ACC112 (cell line): Measurements from ENCODE around the gene FBXL15.
A peak's percentile ranks its signal among the peaks of the same experiment; 100 is the strongest.

Experiments
- H2AFZ ChIP-seq: fragments of 200-600 bp; sonication (generic); one replicate; pipeline ENCODE4 v1.6.0; 2017; ENCODE audit warnings: antibody characterized with exemption, low read length; ENCODE audit not compliant: unreplicated experiment
- H3K27ac ChIP-seq: fragments of 200-600 bp; sonication (generic); 2 replicates; pipeline ENCODE4 v1.5.1; 2014; ENCODE audit warnings: low read depth, mild to moderate bottlenecking, antibody characterized with exemption, low read length, moderate library complexity
- H3K27me3 ChIP-seq: fragments of 200-600 bp; sonication (generic); 2 replicates; pipeline ENCODE4 v1.6.1; 2014; ENCODE audit warnings: mild to moderate bottlenecking, antibody characterized with exemption, low read length, moderate library complexity, mixed read lengths; ENCODE audit not compliant: insufficient read depth
- H3K36me3 ChIP-seq: fragments of 200-600 bp; sonication (generic); 2 replicates; pipeline ENCODE4 v1.6.1; 2016; ENCODE audit warnings: mild to moderate bottlenecking, antibody characterized with exemption, low read length, moderate library complexity, mixed read lengths; ENCODE audit not compliant: insufficient read depth
- H3K4me1 ChIP-seq: fragments of 200-600 bp; sonication (generic); one replicate; pipeline ENCODE4 v1.6.1; 2016; ENCODE audit warnings: low read length, mixed read lengths; ENCODE audit not compliant: insufficient read depth, unreplicated experiment, control insufficient read depth
- H3K4me3 ChIP-seq: fragments of 200-600 bp; sonication (generic); 2 replicates; pipeline ENCODE4 v1.5.1; 2014; ENCODE audit warnings: mild to moderate bottlenecking, low read depth, low read length
- H3K79me2 ChIP-seq: fragments of 200-600 bp; sonication (generic); one replicate; pipeline ENCODE4 v1.6.0; 2016; ENCODE audit warnings: low read length; ENCODE audit not compliant: control insufficient read depth, unreplicated experiment, insufficient read depth

FBXL15 gene

DNA sequence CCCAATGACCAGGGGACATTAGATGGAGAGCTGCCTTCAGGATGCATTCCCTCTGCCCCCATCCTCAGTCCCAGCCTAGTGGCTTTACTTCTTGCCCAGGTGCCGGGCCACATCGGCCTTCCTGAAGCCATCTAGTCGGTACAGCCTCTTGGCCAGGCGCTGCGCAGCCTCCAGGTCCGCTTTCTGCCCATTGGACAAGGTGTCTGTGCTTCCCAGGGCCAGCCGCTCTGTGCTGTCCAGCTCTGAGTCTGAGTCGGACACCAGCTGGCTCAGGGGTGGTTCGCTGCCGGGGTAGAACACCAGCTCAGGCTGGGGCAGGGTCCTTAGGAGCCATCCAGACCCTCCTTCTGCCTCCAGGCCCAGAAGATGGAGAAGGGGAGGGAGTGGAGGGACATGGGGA lies 8.3 kb upstream of the FBXL15 start:
- Histone ChIP-seq H3K36me3 (no peaks in the 10 kb centered on the region), H3K4me3 (no peak overlapping the region), H3K4me1 (peaks cover 21% of the 10 kb centered on the region), H3K27me3 (peaks cover 39% of the 10 kb centered on the region), H3K27ac (no peak overlapping the region), H3K79me2 (no peaks in the 10 kb centered on the region), H2AFZ (no peak overlapping the region)

DNA sequence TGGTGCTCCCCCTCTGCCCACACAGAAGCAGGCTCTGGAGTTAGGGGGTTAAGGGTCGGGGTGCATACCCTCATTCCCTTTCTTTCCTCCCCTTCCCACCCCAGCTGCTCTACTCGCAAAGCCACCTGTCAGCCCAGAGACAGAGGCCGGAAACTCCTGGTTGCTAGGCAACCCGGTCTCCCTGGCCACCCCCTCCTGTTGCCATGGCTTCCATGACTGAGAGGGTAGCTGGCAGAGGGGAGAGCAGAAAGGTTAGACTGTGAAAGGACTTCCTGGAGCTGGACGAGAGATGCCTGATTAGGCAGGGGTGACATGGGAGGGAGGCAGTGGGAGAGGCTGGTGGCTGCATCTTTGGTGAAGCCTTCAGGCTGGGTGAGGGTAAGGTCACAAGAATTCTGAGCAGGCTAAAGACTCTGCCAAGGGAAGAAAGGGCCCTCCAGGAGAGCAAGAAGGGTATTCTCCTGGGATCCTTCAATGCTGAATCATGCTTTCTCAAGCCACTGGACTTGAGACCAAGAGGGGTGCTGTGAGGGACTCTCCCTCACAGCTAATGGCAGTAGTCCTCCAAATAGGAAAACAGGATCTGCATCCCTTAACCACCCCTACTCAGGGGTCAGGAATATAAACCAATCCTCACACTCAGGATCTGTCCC lies 7.5 kb upstream of the FBXL15 start:
- Histone ChIP-seq H2AFZ (no peak overlapping the region), H3K36me3 (no peaks in the 10 kb centered on the region), H3K27me3 (peaks cover 42% of the 10 kb centered on the region), H3K4me1 (peaks cover 21% of the 10 kb centered on the region), H3K27ac (no peak overlapping the region), H3K4me3 (no peak overlapping the region), H3K79me2 (no peaks in the 10 kb centered on the region)

DNA sequence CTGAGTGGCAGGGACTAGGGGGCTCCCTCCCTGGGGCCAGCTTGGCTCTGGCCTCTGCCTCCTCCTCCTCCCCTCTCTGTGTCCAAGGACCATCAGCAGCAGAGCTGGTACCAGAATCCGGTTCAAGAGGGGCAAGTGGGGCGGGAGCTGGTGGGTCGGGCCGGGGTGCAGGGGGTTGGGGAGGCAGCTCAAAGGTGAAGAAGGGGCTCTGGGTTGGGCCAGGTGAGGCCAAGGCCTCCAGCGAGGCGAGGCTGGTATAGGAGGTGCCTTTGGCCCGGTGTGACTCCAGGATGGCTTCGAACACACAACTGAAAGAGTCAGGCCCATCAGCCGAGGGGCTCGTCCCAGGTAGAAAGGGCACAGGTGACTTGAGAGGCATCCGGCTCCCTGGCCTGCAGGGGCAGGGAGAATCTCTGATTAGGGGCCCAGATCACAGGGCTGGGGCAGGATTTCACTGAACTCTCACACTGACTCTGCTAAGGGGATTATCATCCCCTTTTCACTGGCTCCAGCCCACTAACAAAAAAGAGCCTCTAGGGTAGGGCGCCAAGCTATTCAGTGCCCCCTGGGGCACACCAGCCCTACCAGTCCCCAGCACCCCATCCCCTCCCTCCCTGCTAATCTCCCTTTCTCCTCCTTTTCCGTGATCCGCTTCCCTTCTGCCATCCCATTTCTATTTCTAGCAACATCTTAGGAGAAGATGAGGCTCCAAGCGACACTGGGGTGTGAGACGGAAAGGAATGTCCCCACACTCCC lies 6.7 kb upstream of the FBXL15 start:
- Histone ChIP-seq H3K36me3 (no peaks in the 10 kb centered on the region), H3K4me1 (peaks cover 18% of the 10 kb centered on the region), H3K4me3 (no peak overlapping the region), H2AFZ (no peak overlapping the region), H3K27me3 (peaks cover 41% of the 10 kb centered on the region), H3K27ac (no peak overlapping the region), H3K79me2 (no peaks in the 10 kb centered on the region)

DNA sequence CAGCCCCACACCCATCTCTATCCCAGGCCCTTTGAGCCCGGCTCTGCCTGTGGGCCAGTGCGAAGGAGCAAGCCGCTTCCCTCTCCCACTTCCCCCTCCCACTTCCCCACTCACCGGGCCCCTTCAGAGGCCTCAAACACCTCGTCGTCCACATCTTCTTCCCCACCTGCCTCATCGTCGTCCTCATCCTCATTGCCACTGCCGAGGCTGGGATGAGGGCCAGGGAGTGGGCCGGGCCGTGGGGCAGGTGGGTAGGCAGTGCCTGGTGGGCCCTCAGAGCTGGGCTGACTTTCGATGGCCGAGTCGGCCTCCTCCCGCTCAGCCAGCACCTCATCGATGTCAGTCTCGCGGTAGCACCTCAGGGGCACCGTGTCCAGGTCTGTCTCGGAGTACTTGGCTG lies 5.9 kb upstream of the FBXL15 start:
- Histone ChIP-seq H3K27me3 (peaks cover 39% of the 10 kb centered on the region), H3K4me3 (no peak overlapping the region), H3K36me3 (no peaks in the 10 kb centered on the region), H3K4me1 (peaks cover 18% of the 10 kb centered on the region), H3K27ac (no peak overlapping the region), H2AFZ (no peak overlapping the region), H3K79me2 (no peaks in the 10 kb centered on the region)

DNA sequence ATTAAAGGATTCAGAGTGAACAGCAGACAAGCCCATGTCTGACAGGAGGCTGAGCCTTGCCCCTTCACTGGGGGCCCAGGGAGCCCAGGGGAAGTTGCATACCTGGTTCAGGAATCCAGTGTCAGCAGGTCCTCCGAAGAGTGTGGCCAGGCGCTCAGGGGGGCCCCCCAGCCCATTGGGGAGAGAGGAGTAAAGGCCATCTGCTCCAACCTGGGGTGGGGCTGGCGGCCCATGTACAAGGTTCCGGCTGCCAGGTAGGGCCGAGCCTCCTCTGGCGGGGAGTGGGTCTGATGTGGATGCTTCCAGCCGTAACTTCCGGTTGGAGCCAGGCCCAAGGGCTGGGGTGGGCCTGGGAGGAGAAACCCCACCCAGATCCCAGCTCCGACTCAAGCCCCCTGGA lies 4.4 kb upstream of the FBXL15 start:
- peaks cover 15% of the 10 kb centered on the region for H3K4me1 ChIP-seq
- H3K27me3 ChIP-seq, result peaks cover 24% of the 10 kb centered on the region
- H2AFZ ChIP-seq, result no peak overlapping the region
- H3K79me2 ChIP-seq, result no peaks in the 10 kb centered on the region
- H3K4me3 ChIP-seq, result no peak overlapping the region
- no peak overlapping the region for H3K27ac ChIP-seq
- no peaks in the 10 kb centered on the region for H3K36me3 ChIP-seq

DNA sequence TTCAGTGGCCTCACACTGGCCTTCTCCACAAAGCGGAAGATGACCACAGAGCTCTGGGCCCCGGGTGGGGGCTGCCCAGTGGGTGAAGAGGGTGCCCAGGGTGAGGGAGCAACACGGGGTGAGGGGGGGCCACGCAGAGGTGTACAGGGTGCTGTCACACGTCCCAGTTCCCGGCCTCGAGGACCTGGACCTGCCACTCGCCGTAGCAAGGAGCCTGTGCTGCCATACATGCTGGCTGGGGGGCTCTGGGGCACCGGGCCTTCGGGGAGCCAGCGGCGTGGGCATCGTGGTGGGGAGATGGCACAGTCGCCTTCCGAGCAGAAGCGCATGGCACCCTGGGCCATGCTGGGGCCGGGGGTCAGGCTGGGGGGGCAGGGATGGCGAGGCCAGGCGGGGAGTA lies 3.9 kb upstream of the FBXL15 start:
- H3K27me3 ChIP-seq, result peaks cover 19% of the 10 kb centered on the region
- H3K4me3 ChIP-seq, result no peak overlapping the region
- no peak overlapping the region for H2AFZ ChIP-seq
- peaks cover 15% of the 10 kb centered on the region for H3K4me1 ChIP-seq
- no peaks in the 10 kb centered on the region for H3K79me2 ChIP-seq
- H3K36me3 ChIP-seq, result no peaks in the 10 kb centered on the region
- no peak overlapping the region for H3K27ac ChIP-seq

DNA sequence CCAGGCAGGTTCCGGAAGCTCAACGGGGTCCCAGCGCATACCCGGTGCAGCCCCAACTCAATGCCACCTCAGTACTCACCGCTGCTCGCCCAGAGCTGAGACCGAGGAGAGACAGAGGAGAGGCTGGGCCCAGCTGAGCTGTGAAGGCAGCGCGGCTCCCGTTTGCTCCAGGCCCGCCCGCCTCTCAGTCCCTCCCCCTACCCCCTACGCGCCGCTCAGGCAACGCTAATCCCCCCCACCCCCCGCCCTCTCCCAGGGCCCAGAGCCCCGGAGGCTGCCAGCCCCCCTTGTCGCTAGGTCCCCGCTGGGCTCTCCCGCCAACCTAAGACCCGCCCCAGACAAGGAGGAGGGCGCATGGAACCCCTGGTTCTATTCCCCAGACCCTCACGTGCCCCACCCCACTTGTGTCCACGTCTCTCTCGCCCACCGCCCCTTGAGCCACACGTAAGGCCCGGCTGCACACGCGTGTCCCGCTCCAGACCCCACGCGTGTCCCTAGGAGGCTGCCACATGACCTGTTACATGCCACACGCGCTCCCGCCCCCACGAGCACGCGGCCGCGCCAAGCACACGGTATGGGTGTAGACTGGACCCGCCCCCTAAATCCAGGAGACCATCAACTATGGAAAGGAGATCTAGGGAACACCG lies 1.9 kb upstream of the FBXL15 start, which contains the start of gene PSD:
Gene PSD, minus strand, starts transcription at position 164 of the 647 bp plus-strand sequence. CDS start 1,747 bp downstream, outside the sequence.
- Histone ChIP-seq H3K79me2 (no peaks in the 10 kb centered on the region), H2AFZ (peak within 1 kb of the TSS; percentile 48), H3K4me3 (peak within 1 kb of the TSS; percentile 81), H3K27me3 (peaks cover 19% of the 10 kb centered on the region), H3K36me3 (no peaks in the 10 kb centered on the region), H3K4me1 (peaks cover 14% of the 10 kb centered on the region), H3K27ac (no peak within 1 kb of the TSS)

DNA sequence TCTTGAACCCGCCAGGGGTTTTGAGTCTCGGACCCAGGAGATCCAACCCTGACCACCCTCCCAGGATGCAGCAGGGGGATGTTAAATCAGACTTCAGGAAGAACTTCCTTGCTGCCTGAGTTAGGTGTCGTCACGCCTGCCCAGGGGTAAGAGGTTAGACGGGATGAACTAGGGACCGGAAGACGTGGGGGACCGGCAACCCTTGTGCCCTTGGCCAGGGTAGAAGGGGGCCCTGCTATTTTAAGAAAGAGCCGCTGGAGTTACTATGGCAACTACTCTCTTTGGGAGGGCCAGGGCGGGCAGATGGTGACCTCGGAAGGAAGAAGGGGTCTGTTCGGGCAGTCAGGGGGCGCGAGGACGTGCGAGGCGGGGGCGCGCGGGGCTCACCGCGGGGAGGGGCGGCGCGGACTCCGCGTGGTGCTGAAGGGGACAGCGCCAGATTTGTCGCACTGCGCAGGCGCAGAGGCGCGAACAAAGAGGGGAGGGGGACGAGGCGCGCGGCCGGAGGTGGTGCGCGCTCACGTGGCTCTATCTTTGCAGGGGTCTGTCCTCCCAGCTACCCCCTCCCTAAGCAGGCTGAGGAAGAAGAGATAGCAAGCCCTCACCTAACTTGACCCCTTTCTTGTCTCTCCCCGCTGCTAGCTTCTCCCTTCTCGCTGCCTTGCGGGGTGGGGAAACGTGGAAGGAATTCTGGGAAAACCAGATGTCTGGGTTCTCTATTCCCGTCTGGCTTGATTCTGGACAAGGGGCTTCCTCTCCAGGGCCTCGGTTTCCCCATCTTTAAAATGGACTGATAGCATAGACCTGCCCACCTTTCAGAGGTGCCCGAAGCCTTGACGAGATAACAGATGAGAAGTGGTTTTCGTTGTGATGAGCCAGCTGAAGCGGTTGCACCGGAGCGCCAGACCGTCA lies 1.1 kb upstream of the FBXL15 start:
- Histone ChIP-seq H2AFZ (peak overlapping the region; percentile 48), H3K27me3 (peaks cover 19% of the 10 kb centered on the region), H3K27ac (no peak overlapping the region), H3K79me2 (no peaks in the 10 kb centered on the region), H3K36me3 (no peaks in the 10 kb centered on the region), H3K4me3 (peak overlapping the region; percentile 81), H3K4me1 (peaks cover 14% of the 10 kb centered on the region)

DNA sequence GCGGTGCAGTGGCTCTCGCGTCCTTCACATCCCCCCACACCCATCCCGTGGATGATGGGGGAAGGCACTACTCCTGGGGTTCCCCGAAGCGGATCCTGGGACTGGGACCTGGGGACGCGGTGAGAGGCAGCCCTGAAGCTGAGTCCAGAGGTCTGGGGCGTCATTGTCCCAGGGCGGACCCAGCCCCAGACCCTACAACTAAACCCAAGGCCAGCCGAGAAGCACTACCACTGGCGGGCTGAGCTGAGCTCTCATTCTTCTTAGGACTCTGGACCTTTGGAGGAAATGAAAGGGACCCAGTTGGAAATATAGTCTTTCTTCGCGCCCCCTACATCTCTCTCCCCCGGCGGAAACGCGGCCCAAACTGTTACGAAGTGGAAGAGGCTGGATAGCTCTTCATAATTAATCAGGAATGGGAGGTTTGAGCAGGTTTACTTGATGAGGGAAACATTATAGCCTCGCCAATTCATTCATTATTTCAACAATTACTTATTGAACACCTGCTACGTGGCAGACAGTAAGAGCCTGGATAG lies 389 bp upstream of the FBXL15 start:
- Histone ChIP-seq H3K79me2 (no peaks in the 10 kb centered on the region), H3K36me3 (no peaks in the 10 kb centered on the region), H3K4me3 (peak overlapping the region; percentile 81), H3K27me3 (peaks cover 19% of the 10 kb centered on the region), H2AFZ (peak overlapping the region; percentile 48), H3K4me1 (peaks cover 14% of the 10 kb centered on the region), H3K27ac (peak overlapping the region; percentile 58; the same call in 1 of the 2 replicates)

DNA sequence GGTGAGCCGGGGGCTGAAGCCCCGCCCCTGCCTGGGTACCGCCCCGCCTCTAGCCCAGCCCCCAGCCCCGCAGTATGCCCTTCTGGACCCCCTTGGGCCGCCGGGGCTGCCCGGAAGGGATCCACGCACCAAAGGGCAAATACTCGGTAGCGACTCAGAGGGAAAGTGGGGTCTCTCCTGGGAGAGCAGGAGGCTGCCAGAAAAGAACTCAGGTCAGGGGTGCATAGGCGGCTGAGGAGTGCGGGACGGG lies 796 bp downstream of the FBXL15 start:
- Histone ChIP-seq H3K36me3 (no peaks in the 10 kb centered on the region), H3K27me3 (peaks cover 19% of the 10 kb centered on the region), H3K79me2 (no peaks in the 10 kb centered on the region), H3K4me1 (peaks cover 14% of the 10 kb centered on the region), H2AFZ (peak overlapping the region; percentile 85), H3K27ac (no peak overlapping the region), H3K4me3 (peak overlapping the region; percentile 81)
